GM03348 (cell line): ENCODE measurements around the gene RBM39.
"Not testable (repeated sequence)": the region's sequence is repeated elsewhere in the genome, so short reads cannot be mapped to it uniquely, and the experiment has no call there.

ENCODE experiments used
- DNase-seq: peaks from one replicate; pipeline ENCODE4 v3.0.0; 2012; ENCODE audit warnings: low spot score

RBM39 gene

DNA sequence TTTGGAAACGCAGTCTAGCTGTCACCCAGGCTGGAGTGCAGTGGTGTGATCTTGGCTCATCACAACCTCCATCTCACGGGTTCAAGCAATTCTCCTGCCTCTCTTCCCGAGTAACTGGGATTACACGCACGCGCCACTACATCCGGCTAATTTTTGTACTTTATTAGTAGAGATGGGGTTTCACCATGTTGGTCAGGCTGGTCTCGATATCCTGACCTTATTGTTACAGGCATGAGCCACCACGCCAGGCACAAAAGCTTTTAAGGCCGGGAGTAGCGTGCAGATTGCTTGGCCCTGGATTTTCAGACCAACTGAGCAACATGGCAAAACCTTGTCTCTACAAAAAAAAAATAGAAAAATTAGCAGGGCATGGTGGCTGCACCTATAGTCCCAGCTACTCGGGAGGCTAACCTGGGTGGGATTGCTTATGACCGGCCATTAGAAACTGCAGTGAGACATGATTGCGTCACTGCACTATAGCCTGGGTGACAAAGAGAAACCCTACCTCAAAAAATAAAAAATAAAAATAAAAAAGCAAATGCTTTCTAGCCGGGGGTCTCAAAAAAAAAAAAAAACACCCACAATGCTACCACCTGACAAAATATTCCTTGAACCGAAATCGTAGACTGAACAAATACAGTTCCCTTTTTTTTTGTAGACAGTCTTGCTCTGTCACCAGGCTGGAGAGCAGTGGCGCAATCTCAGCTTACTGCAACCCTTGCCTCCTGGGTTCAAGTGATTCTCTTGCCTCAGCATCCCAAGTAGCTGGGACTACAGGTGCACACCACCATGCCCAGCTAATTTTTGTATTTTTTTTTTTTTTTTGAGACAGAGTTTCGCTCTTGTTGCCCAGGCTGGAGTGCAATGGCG, 15.0 kb downstream of the RBM39 start:
- no peak for DNase-seq

GRCh38 chr20:35724321-35725230, 17.5 kb downstream of the RBM39 start:
- DNase-seq = no peak

- not testable (repeated sequence) for DNase-seq
Measured at GRCh38 chr20:35723652-35724320, 18.3 kb downstream of the RBM39 start.

GRCh38 chr20:35723275-35723639, 18.8 kb downstream of the RBM39 start:
- not testable (repeated sequence) for DNase-seq

- DNase-seq = no peak
Measured at GRCh38 chr20:35721621-35722020, 20.4 kb downstream of the RBM39 start.

DNA sequence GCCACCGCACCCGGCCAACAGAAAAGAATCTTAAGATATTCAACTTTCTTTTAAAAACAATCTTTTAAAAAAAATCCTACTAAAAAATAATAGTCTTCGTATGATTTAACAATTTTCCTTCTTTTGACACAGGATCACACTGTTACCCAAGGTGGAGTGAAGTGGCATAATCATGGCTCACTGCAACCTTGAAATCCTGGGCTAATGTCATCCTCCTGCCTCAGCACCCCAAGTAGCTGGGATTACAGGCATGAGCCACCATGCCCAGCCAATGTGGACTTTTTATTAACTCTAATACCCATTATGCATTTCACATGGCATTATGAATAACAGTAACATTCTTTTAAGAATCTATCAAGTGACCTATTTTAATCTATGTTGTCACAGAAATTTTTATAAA, 20.8 kb downstream of the RBM39 start:
- no peak for DNase-seq

DNA sequence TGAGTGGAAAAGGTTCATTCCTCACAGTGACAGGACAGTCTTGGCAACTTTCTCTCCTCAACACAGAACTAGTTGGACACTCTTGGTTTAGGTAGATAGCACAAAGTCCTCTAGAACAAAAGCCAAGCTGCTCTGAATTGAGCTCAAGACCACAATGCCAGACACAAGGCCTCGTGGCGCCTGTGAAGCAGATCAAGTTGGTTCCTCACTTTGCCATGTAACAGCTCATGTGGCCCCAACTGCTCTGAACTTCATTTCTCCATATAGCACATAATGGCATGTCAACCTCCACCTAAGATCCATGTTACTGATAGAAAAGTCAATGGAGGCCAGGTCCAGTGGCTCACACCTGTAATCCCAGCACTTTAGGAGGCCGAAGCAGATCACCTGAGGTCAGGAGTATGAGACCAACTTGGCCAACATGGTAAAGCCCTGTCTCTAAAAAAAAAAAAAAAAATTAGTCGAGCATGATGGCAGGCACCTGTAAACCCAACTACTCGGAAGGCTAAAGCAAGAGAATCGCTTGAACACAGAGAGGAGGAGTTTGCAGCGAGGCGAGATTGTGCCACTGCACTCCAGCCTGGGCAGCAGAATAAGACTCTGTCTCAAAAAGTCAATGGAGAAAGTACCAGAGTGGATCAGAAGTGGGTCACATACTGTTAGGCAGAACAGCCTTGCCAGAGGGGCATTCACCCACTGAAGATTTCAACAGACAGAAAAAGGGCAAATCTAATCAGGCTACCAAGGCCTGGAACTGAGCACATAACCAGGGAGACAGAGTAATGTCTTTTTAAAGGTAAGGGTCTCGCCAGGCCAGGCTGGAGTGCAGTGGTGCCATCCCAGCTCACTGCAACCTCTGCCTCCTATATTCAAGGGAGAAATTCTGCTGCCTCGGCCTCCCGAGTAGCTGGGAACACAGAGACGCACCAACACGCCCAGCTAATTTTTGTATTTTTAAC, 21.6 kb downstream of the RBM39 start:
- DNase-seq = no peak

DNA sequence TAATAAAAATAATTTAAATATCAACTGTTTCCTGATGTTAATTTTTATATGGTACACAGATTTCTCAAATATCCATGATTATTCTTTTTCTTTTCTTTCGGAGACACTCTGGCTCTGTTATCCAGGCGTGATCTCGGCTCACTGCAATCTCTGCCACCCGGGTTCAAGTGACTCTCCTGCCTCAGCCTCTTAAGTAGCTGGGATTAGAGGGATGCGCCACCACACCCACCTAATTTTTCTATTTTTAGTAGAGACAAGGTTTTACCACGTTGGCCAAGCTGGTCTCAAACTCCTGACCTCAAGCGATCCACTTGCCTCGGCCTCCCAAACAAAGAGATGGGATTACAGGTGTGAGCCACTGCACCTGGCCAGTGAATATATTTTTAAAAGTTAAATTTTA, 22.3 kb downstream of the RBM39 start:
- DNase-seq = no peak

DNA sequence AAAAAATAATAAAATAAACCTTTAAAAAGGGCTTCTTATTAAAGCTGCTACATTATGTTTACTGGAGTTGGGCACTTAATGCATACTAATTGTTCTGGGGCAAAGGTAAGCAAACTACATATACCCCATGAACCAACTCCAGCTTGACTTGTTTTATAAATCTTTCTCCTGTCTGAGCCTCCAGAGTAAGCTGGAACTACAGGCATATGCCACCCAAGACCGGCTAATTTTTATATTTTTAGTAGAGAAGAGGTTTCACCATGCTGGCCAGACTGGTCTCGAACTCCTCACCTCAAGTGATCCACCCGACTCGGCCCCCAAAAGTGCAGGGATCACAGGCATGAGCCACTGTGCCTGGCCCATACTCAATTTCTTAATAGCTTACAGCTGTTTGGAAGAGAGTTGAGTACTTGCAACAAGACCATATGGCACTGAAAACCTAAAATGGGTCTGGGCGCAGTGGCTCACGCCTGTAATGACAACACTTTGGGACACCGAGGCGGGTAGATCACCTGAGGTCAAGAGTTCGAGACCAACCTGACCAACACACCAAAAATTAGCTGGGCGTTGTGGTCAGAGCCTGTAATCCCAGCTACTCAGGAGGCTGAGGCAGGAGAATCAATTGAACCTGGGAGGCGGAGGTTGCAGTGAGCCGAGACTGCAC, 23.0 kb downstream of the RBM39 start:
- no peak for DNase-seq

DNA sequence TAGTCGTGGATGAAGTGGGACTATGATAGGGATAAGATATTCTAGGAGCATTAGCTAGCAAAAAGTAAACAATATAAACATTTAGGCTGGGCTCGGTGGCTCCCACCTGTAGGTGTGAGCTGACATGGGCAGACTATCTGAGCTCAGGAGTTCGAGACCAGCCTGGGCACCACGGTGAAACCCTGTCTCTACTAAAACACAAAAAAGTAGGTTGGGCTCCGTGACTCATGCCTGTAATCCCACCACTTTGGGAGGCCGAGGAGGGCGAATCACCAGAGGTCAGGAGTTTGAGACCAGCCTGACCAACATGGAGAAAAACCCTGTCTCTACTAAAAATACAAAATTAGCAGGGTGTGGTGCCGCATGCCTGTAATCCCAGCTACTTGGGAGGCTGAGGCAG, 23.7 kb downstream of the RBM39 start:
- not testable (repeated sequence) for DNase-seq

DNA sequence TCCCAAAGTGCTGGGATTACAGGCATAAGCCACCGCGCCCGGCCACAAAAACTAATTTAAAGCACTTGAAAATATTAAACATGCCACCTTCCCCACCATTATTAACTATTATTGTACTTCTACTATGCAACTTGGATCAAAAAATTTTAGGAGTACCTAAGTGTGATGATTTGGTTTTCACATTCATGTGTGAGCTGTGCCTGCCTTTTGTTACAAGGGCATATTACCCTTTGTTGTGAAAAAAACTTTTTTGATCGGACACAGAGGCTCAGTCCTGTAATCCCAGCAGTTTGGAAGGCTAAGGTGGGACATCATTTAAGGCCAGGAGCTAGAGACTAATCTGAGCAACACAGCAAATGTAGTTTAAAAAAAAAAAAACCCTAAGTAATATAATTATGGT, 25.7 kb downstream of the RBM39 start:
- no peak for DNase-seq

DNA sequence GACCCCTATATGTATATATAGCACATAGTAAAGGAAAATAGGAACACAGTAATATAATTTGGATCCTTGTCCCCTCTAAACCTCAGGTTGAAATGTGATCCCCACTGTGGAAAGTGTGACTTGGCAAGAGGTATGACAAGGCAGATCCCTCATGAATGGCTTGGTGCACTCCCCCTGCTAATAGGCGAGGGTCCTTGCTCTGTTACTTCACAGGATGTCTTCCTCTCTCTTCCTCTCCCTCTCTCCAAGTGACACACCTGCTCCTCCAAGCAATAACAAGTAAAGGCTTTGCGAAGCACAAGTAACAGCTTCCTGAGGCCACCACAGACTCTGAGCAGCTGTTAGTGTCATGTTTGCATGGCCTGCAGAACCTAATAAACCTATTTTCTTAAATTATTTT, 26.4 kb downstream of the RBM39 start:
- DNase-seq = no peak

DNA sequence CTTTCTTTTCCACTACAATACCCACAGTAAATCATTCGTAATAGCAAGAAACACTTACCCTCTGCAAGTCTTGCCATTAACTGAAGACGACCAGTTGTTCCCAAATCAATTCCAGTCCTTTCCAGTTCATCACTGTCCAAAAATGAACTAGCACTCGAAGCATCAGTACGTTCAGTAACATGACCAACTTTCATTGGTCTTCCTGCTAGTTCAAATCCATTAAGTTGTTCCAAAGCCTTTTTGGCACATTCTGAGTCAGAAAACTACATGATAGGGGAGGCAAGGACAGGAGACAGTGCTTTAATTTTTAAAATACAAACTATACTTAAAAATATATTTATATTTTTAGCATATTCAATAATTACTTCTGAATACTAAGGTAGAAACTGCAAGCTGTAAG, 27.9 kb downstream of the RBM39 start:
- DNase-seq = no peak

DNA sequence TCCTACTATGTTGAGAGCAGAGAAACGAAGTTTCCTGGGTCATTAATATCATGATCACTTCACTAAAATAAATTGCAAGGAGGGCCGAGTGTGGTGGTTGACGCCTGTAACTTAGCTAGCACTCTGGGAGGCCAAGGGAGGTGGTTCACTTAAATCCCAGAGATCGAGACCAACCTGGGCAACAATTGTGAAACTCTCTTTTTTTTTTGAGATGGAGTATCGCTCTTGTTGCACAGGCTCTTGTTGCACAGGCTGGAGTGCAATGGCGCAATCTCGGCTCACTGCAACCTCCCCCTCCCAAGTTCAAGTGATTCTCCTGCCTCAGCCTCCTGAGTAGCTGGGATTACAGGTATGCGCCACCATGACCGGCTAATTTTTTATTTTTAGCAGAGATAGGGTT, 28.9 kb downstream of the RBM39 start:
- not testable (repeated sequence) for DNase-seq

DNA sequence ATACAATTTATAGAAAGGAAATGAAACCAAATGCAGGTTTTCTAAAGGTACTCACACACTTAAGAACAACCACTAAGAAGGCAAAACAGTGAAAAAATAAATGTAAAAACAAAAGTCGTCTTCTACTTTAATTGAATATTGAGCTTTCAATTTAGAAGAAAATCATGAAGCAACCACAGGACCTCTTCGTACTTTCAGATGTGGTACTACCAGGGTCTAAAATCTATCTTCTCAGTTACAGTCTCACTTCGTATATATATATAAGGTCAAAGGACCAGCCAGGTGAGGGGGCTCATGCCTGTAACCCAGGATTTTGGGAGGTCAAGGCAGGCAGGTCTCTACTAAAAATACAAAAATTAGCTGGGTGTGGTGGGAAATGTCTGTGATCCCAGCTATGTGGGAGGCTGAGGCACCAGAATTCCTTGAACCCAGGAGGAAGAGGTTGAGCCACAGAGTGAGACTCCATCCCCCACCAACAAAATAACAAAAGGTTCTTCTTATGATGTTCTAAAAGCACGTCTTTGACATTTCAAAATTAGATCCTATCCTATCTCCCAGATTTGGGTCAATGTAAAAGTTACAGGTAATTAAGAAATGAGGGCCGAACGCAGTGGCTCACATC, 30.4 kb downstream of the RBM39 start:
- DNase-seq = no peak

DNA sequence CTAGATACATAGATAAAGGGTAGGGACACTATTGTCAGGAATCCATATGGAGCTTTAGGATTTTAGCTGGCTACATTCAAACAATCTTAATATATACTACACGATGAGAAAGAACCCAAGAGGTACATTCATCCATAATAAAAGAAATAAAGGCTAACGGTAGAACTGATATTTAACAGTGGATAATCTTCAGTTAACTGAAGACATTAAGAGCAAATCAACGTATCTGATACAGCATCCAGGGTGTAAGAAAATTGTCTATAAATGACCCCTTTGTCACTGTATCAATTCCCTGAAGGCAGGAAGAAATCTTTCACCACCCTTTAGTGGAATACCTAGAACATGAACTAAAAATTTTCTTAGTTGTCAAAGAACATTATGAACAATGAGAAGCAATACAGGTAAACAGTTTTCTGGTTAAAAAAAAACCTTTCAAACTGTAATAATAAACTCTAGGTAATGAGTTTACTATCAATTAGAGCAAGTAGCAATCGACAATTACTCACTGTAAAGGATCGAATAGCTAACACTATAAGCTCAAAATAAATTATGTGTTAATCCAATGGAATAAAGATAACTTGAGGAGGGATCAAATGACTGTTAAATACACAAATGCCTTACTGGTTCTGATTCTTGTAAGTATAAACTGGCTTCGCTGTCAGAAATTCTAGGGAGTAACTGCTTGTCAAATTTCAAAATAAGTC, 31.0 kb downstream of the RBM39 start:
- no peak for DNase-seq

DNA sequence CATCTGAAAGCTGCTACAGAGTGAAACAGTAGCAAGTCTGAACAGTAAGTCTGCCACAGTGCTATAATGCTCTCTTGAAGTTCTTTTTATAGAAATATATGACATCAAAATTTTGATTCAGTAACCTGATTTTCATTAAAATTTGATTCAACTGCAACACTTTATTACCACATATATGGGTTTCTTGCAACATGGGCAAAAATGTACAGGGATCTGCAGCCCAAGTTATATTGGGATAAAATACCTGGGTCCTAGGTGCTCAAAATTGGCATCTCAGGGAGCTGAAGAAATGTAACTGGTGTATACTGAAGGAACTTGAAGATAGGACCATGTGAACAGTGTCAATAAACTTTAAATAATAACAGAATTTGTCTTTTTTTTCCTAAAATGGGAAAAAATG, 32.0 kb downstream of the RBM39 start:
- no peak for DNase-seq

DNA sequence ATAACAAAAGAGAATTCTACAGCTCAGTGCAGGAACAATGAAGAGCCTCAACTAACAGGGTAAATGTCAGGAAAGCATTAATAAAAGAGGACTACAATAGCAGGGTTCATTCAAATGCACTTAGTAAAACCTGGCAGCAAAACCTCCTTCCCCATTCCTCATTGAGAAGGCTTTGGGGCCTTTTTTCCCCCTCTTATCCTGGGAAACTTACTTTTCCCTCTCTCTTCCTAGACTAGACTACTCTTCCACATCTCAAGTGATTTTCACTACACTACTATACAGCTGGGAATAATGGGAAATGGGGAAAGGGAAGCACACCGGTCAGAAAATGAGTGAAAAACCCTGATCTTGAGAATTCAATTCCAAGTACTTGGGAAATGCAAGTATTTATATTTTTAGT, 32.8 kb downstream of the RBM39 start:
- DNase-seq = no peak

GRCh38 chr20:35708502-35708901, 33.6 kb downstream of the RBM39 start:
- no peak for DNase-seq
